ENCODE measurements around the gene PGS1.

Gene PGS1

GRCh38 chr17:78345172-78345571, 33.3 kb upstream of the PGS1 start:
- no peak for TF ChIP-seq CTCF (IDR thresholded peaks at IDR 0.05)
- Histone ChIP-seq H3K27ac (no peak overlapping the region), H3K36me3 (no peaks in the 10 kb centered on the region), H3K4me3 (no peak overlapping the region), H3K9me3 (no peaks in the 10 kb centered on the region), H3K27me3 (no peaks in the 10 kb centered on the region), H3K4me1 (peaks cover 4 to 31% (median 29%) of the 10 kb centered on the region in 4 donors)
- intact Hi-C loops (cut with DNase I; ENCODE audit: low total_unique reads): no loop called here
- no peak for DNase-seq

- DNase-seq: no peak
- Histone ChIP-seq H3K9me3 (no peaks in the 10 kb centered on the region), H3K27ac (no peak overlapping the region), H3K4me1 (peaks cover 4 to 31% (median 29%) of the 10 kb centered on the region in 4 donors), H3K27me3 (no peaks in the 10 kb centered on the region), H3K36me3 (no peaks in the 10 kb centered on the region), H3K4me3 (no peak overlapping the region)
- TF ChIP-seq CTCF (IDR thresholded peaks at IDR 0.05): no peak
- intact Hi-C loops (cut with DNase I; ENCODE audit: low total_unique reads): no loop called here
Measured at GRCh38 chr17:78345791-78346494, 32.5 kb upstream of the PGS1 start.

DNA sequence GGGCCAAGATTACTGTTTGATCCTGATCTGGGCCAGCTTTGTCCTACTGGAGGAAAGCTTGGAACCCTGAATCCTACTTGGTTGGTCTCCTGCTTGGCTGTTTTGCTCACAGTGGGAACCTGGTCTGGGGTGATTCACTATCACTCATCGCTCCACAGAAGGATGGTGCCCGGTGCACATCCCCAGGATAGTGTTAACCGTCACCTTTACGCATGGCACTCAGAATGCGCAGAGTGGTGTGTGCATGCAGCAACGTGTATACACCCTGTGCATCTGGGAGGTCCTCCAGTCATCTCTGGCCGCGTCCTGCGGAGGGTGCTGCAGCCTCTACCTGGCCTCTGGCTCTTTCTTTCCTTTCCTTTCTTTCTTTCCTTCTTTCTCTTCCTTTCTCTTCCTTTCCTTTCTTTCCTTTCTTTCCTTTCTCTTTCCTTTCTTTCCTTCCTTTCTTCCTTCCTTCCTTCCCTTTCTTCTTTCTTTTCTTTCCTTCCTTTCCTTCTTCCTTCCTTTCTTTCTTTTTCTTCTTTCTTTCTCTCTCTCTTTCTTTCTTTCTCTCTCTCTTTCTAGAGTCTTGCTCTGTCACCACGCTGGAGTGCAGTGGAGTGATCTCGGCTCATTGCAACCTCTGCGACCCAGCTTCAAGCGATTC, 31.7 kb upstream of the PGS1 start:
- no peak overlapping the region for H3K4me3 ChIP-seq
- H3K27ac ChIP-seq: no peak overlapping the region
- no peaks in the 10 kb centered on the region for H3K36me3 ChIP-seq
- DNase-seq: no peak
- H3K27me3 ChIP-seq: no peaks in the 10 kb centered on the region
- peaks cover 4 to 34% (median 30%) of the 10 kb centered on the region in 4 donors for H3K4me1 ChIP-seq
- no peaks in the 10 kb centered on the region for H3K9me3 ChIP-seq
- intact Hi-C loops (cut with DNase I; ENCODE audit: low total_unique reads): no loop called here
- TF ChIP-seq CTCF (IDR thresholded peaks at IDR 0.05): no peak

GRCh38 chr17:78347453-78347852, 31.0 kb upstream of the PGS1 start:
- Histone ChIP-seq H3K4me1 (peaks cover 4 to 36% (median 32%) of the 10 kb centered on the region in 4 donors), H3K9me3 (no peaks in the 10 kb centered on the region), H3K27ac (no peak overlapping the region), H3K27me3 (no peaks in the 10 kb centered on the region), H3K4me3 (no peak overlapping the region), H3K36me3 (no peaks in the 10 kb centered on the region)
- DNase-seq: no peak
- no peak for TF ChIP-seq CTCF (IDR thresholded peaks at IDR 0.05)
- intact Hi-C loops (cut with DNase I; ENCODE audit: low total_unique reads): no loop called here

GRCh38 chr17:78348055-78348770, 30.2 kb upstream of the PGS1 start:
- H3K9me3 ChIP-seq: no peaks in the 10 kb centered on the region
- no peak for DNase-seq
- H3K27ac ChIP-seq: no peak overlapping the region
- no peaks in the 10 kb centered on the region for H3K36me3 ChIP-seq
- peaks cover 4 to 33% (median 29%) of the 10 kb centered on the region in 4 donors for H3K4me1 ChIP-seq
- H3K27me3 ChIP-seq: no peaks in the 10 kb centered on the region
- TF ChIP-seq CTCF (IDR thresholded peaks at IDR 0.05): no peak
- H3K4me3 ChIP-seq: no peak overlapping the region
- intact Hi-C loops (cut with DNase I; ENCODE audit: low total_unique reads): no loop called here
